HG02885 (cell line): Measurements from ENCODE around the gene DGKB.

Source experiments
- ATAC-seq: cut with Tn5 transposase; IDR thresholded peaks from one replicate; pipeline ENCODE4 v1.9.1; 2021; ENCODE audit warnings: mild to moderate bottlenecking; ENCODE audit not compliant: unreplicated experiment, poor library complexity

The DGKB gene

DNA sequence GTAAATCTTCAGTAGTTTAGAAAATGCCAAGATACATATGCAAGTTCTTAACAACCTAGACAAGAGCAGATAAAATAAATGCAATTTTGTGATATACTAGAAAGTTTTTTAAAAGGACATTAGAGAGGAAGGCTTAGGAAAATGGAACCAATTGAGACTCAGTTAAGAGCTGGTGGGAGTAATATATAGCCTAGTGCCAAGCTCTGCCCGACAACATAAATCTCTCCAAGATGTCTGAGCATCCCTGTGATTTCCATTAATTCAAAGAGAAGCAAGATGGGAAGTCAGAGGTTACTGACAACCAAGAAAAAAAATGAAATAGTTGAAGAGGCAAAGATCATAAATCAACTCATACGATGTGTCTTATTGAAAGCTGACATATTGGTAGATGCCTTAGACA, 74.5 kb downstream of the DGKB start:
- no peak for ATAC-seq

GRCh38 chr7:14826426-14826825, 76.1 kb downstream of the DGKB start:
- ATAC-seq: no peak

DNA sequence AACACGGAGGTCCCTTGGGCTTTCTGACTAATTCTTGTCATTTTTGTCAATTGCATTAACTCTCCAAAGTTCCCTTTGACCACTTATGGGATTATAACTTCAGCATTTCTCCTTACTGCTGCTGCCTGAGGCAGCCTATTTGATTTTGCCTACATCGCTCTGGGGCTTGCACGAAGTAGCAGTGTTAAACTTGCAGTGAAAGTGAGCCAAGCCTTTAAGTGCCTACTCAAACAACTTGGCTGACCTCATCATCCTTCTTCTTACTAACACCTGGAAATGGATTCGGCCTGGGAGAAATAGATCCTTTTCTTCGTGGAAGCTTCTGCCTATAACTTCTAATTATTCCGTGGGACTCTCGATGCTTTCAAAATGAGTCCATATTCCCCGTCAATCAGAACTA, 76.6 kb downstream of the DGKB start:
- ATAC-seq: no peak

- no peak for ATAC-seq
Measured at GRCh38 chr7:14822481-14822854, 80.1 kb downstream of the DGKB start.

DNA sequence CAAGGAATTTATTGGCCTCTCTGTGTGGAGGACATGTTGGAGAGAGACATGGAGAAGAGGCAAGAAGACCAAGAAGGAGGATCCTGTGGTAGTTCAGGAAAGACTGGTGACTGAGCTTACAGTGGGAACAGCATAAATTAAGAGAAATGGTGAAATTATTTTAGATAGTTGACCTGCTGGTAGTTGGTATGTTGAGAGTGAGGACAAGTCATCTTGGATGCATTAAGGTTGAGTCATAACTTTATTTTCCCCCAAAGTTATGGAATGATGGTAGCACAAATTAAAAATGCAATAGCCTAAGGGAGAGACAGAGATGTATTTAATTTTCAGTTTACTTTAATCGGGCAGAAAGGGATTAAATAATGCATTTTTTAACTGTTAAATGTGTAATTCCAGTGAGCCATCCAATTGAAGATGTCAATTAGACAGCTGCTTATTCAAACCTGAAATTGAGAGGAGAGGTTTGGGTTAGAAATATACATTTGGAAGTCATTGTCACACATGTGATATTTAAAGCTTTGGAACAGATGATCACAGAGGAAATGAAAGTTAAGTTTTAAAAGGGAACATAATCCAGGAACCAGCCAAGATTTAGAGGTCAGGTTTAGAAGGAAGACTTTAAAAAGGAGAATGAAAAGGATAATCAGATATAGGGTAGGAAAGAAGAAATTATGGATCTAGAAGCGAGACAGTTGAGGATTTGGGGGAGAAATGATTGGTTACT, 80.6 kb downstream of the DGKB start:
- no peak for ATAC-seq

GRCh38 chr7:14818871-14819270, 83.7 kb downstream of the DGKB start:
- no peak for ATAC-seq

DNA sequence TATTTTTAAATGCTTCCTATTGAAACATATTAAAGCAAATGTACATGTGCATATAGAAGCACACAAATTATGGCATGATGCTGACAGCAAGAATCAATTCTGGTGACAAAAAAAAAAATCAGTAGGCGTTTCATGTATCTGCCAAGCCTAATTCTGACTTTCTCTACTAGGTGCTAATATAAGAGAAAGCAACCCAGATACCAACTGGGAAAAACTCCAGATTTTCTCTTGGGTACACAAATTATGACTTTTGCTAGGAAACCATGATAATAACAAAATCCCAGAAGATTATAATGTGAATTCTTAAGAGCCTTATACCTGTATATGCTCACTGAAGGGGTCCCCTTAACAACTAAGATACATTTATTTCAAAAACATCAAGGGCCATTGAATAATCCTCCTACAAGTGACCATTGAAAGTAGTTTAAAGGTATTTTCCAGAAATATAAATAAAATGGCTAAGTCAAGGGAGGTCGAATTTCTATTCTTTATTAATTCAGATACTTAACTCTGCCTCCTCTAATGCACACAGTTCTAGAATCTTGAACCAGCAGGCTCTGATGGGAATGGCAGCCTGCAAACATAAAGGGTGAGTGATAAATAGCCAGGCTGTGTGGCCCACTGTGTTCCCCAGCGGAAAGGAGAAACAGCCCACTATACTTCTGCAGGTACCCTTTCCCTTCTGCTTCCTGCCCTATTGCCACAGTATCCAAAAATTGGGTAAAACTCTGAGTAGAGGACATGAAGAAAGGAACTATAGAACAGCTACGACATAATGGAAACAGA, 84.5 kb downstream of the DGKB start:
- no peak for ATAC-seq

DNA sequence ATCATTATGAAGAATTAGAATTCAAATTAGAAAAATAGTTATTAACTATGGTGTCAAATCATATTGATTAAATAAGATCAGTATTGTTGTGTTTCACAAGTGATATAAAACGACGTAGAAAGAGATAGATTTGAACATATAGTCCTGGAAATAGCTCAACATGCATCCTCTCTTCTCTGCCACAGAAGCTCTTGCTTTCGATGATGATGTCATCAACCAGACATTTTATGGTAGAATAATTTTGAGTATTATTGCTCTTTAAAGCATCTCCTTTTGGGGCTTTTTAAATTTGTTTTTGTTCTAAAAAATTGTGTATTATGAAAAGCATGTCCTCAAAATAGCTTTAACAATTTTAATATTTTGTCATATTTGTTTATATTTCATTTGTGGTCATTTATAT, 95.0 kb downstream of the DGKB start:
- no peak for ATAC-seq

GRCh38 chr7:14806891-14807290, 95.7 kb downstream of the DGKB start:
- ATAC-seq: no peak

DNA sequence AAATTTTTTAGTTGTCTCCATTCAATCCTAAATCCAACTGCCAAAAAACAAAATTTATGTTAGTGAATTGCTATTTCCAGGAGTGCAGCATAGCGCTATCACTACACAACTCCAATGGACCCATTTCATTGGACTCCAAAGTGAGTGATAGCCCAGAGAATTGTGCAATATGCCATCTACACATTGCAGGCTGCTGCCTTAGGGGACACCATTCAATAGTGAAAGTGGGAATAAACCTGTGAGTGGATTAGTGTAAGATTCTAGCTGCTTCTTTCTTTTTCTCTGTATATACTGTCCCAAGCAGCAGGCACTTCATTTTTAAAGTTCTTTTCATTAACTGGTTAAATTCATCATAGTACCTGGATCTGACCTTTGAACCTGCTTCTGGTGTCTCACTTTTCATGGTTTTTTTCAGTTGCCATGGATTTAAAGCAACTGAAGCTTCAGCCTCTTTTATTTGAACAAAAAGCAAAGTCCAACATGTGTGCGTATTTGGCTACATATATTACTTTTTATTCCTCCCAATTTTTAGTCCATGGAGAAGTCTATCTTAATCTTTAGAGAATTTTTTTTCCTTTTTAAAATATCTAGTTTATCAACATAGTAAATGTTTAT, 97.3 kb downstream of the DGKB start:
- ATAC-seq: no peak

GRCh38 chr7:14800664-14801063, 101.9 kb downstream of the DGKB start:
- no peak for ATAC-seq

DNA sequence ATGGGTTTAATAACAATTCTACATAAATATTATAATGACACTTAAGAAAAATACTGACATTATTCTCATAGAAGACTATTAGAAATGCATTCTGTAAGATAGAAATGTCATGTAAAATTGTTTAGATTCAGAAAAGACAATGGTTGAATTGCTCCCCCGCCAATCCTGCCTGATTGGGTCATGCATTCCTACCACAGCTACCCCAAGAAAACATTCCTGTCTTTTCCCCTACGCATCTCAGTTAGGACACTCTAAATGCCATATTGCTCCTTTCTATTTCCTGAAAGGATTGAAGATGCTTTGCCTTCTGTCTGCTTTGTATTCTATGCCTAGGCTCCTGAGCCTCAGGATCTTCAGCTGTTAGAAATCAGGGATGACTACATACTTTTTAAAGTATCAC, 109.4 kb downstream of the DGKB start:
- ATAC-seq: no peak

GRCh38 chr7:14787551-14787950, 115.0 kb downstream of the DGKB start:
- no peak for ATAC-seq

DNA sequence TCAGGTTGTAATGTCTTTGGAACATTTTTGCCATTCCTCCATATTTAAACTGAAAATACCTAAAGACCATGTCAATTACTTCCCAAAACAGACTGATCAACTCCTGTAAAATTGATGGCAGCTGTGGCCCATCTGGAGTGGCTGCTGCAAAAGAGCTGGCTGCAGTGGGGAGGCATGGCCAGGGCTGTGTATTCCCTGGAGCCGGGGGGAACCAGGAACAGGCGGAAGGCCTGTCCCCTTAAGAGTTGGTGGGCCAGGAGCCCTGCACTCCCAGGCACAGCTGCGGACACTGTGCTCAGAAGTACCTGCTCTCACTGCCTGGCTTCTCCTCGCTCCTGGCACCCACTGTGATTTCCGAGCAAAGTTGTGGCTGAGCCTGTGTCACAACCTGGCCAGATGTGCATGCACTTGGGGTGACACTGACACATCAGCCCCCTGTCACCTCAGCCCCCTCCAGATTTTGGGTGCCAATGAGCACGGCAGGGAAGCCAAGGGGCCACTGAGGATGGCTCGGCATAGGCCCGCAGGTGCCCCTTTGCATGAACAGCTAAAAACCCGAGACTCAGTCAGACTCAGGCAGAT, 116.1 kb downstream of the DGKB start:
- no peak for ATAC-seq

GRCh38 chr7:14777806-14778205, 124.7 kb downstream of the DGKB start:
- no peak for ATAC-seq

DNA sequence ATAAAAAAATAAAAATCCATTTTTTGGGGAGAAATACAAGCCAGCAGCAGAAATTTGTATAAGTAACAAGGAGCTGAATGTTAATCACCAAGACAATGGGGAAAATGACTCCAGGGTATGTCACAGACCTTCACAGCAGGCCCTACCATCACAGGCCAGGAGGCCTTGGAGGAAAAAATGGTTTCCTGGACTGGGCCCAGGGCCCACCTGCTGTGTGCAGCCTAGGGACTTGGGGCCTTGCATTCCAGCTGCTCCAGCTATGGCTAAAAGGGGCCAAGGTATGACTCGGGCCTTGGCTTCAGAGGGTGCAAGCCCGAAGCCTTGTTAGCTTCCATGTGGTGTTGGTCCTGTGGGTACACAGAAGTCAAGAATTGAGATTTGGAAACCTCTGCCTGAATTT, 126.3 kb downstream of the DGKB start:
- no peak for ATAC-seq

- no peak for ATAC-seq
Measured at GRCh38 chr7:14773729-14774271, 128.8 kb downstream of the DGKB start.

- ATAC-seq: no peak
Measured at GRCh38 chr7:14770614-14771013, 131.9 kb downstream of the DGKB start.

- ATAC-seq: no peak
Measured at GRCh38 chr7:14769261-14769660, 133.3 kb downstream of the DGKB start.

GRCh38 chr7:14767716-14768425, 134.7 kb downstream of the DGKB start:
- ATAC-seq: no peak
